ENCODE data around the gene SSTR5.
"Not testable (repeated sequence)": the region's sequence is repeated elsewhere in the genome, so short reads cannot be mapped to it uniquely, and the experiment has no call there.

The SSTR5 gene

GRCh38 chr16:1090620-1091587 lies 18.4 kb downstream of the SSTR5 start:
- no peak for DNase-seq (ENCODE audit: low spot score)

GRCh38 chr16:1091992-1092552 lies 19.5 kb downstream of the SSTR5 start:
- DNase-seq (ENCODE audit: low spot score): no peak

GRCh38 chr16:1092685-1093283 lies 20.2 kb downstream of the SSTR5 start:
- not testable (repeated sequence) for DNase-seq (ENCODE audit: low spot score)

GRCh38 chr16:1093284-1094123 lies 21.0 kb downstream of the SSTR5 start:
- DNase-seq (ENCODE audit: low spot score): no peak

- DNase-seq (ENCODE audit: low spot score): no peak
These were observed 21.6 kb downstream of the SSTR5 start for GRCh38 chr16:1094124-1094479.

GRCh38 chr16:1094601-1095449 lies 22.3 kb downstream of the SSTR5 start:
- DNase-seq (ENCODE audit: low spot score): no peak

GRCh38 chr16:1095450-1096168 lies 23.1 kb downstream of the SSTR5 start:
- no peak for DNase-seq (ENCODE audit: low spot score)

- DNase-seq (ENCODE audit: low spot score): no peak
These were observed 23.9 kb downstream of the SSTR5 start, which contains the start of gene C1QTNF8 for GRCh38 chr16:1096169-1097082. Gene C1QTNF8 (minus strand): TSS chr16:1096244. CDS start chr16:1094922, 1,322 bp downstream.

GRCh38 chr16:1097156-1097555 lies 24.6 kb downstream of the SSTR5 start:
- no peak for DNase-seq (ENCODE audit: low spot score)

- DNase-seq (ENCODE audit: low spot score): no peak
These were observed 25.3 kb downstream of the SSTR5 start for GRCh38 chr16:1097800-1098199.

- no peak for DNase-seq (ENCODE audit: low spot score)
These were observed 25.9 kb downstream of the SSTR5 start for GRCh38 chr16:1098266-1098991.

GRCh38 chr16:1099189-1100083 lies 26.9 kb downstream of the SSTR5 start:
- DNase-seq (ENCODE audit: low spot score): no peak

GRCh38 chr16:1100084-1100800 lies 27.7 kb downstream of the SSTR5 start:
- DNase-seq (ENCODE audit: low spot score): no peak

GRCh38 chr16:1101133-1101532 lies 28.6 kb downstream of the SSTR5 start:
- DNase-seq (ENCODE audit: low spot score): no peak

GRCh38 chr16:1101573-1102332 lies 29.2 kb downstream of the SSTR5 start:
- DNase-seq (ENCODE audit: low spot score): no peak

GRCh38 chr16:1102333-1102700 lies 29.8 kb downstream of the SSTR5 start:
- no peak for DNase-seq (ENCODE audit: low spot score)

Data from CD4-positive, alpha-beta T cell treated with Interleukin-15 for 4 hours (primary cell).